GM23248 (cell line): ENCODE measurements around the gene BCL2L12. TPM values are rescaled to one million over a fixed set of nuclear protein-coding genes. Genes with fewer than 3 reads are reported as not detected.
"Not testable (repeated sequence)": the region's sequence is repeated elsewhere in the genome, so short reads cannot be mapped to it uniquely, and the experiment has no call there.

ENCODE experiments used
- DNase-seq: peaks from one replicate; pipeline ENCODE4 v3.0.0-alpha.2; 2015
- H2AFZ ChIP-seq: fragments of 200-600 bp; sonication (generic); 2 replicates; pipeline ENCODE4 v1.6.1; 2016; ENCODE audit warnings: antibody characterized with exemption
- H3F3A ChIP-seq: fragments of 200-600 bp; sonication (generic); 2 replicates; pipeline ENCODE4 v1.6.1; 2016; ENCODE audit warnings: mild to moderate bottlenecking, antibody characterized with exemption, mixed run types; ENCODE audit not compliant: insufficient read depth
- H3K27ac ChIP-seq: fragments of 200-600 bp; sonication (generic); 2 replicates; pipeline ENCODE4 v1.5.1; 2016; ENCODE audit warnings: mild to moderate bottlenecking
- H3K27me3 ChIP-seq: fragments of 200-600 bp; sonication (generic); replicated peaks from 2 replicates; pipeline ENCODE4 v1.6.1; 2016; ENCODE audit warnings: mild to moderate bottlenecking; ENCODE audit not compliant: insufficient read depth
- H3K36me3 ChIP-seq: fragments of 200-600 bp; sonication (generic); 2 replicates; pipeline ENCODE4 v1.6.1; 2016; ENCODE audit warnings: low read depth, mild to moderate bottlenecking
- H3K4me1 ChIP-seq: fragments of 200-600 bp; sonication (generic); 2 replicates; pipeline ENCODE4 v1.6.1; 2016; ENCODE audit warnings: mild to moderate bottlenecking; ENCODE audit not compliant: insufficient read depth
- H3K4me2 ChIP-seq: fragments of 200-600 bp; sonication (generic); one replicate; pipeline ENCODE4 v1.6.1; 2016; ENCODE audit warnings: mild to moderate bottlenecking; ENCODE audit not compliant: unreplicated experiment
- H3K4me3 ChIP-seq: fragments of 200-600 bp; sonication (generic); 2 replicates; pipeline ENCODE4 v1.5.1; 2016; ENCODE audit warnings: mild to moderate bottlenecking
- H3K79me2 ChIP-seq: fragments of 200-600 bp; sonication (generic); 2 replicates; pipeline ENCODE4 v1.6.1; 2016; ENCODE audit warnings: mild to moderate bottlenecking; ENCODE audit not compliant: insufficient read depth
- H3K9ac ChIP-seq: fragments of 200-600 bp; sonication (generic); 2 replicates; pipeline ENCODE4 v1.6.1; 2016; ENCODE audit warnings: mild to moderate bottlenecking
- H3K9me2 ChIP-seq: fragments of 200-600 bp; sonication (generic); 2 replicates; pipeline ENCODE4 v1.6.1; 2016; ENCODE audit warnings: mixed run types, mild to moderate bottlenecking, moderate library complexity; ENCODE audit not compliant: insufficient read depth
- H3K9me3 ChIP-seq: fragments of 200-600 bp; sonication (generic); one replicate; pipeline ENCODE4 v1.6.1; 2017; ENCODE audit warnings: low read depth
- H4K20me1 ChIP-seq: fragments of 200-600 bp; sonication (generic); 2 replicates; pipeline ENCODE4 v1.6.0; 2016; ENCODE audit not compliant: insufficient read depth
- EZH2 ChIP-seq: fragments of 200-600 bp; sonication (generic); IDR thresholded peaks from 2 replicates; pipeline ENCODE4 v1.6.1; 2018; ENCODE audit warnings: antibody characterized with exemption, mild to moderate bottlenecking; ENCODE audit not compliant: insufficient read depth, poor library complexity, severe bottlenecking
- EZH2phosphoT487 ChIP-seq: fragments of 200-600 bp; sonication (generic); IDR thresholded peaks from 2 replicates; pipeline ENCODE4 v1.6.1; 2018; ENCODE audit warnings: antibody characterized with exemption, moderate library complexity, mild to moderate bottlenecking, low read depth; ENCODE audit not compliant: insufficient read depth
- WGBS, 2 experiments: methylation state at CpG; one replicate each; pipeline ENCODE4 v1.1.6; 2015 to 2017; ENCODE audit warnings: low lambda C conversion rate in 2 of 2, low coverage in 1 of 2; ENCODE audit errors: missing lambda C conversion rate in 2 of 2; 5-methylcytosine and 5-hydroxymethylcytosine counted together
- in situ Hi-C: fragments of 300-500 bp; cut with MboI; formaldehyde crosslinking; loops from 2 replicates; pipeline ENCODE4 v1.15.0; 2020
- polyA plus RNA-seq: library from polyadenylated mRNA; unstranded; fragments of >200 nt; fragmentation: Nextera tagmentation; extraction: Ambion mirVana; gene quantifications from 2 replicates; pipeline ENCODE4 v1.2.1, GENCODE V29; 2016
- total RNA-seq: library from RNA; depleted of rRNA; stranded (reverse); fragments of >200 nt; shearing (Covaris generic); gene quantifications from 2 replicates; pipeline ENCODE4 v1.2.3, GENCODE V29; 2014

Gene BCL2L12
- total and polyA plus RNA-seq, 2 experiments from 2014 or later: 9.5 to 16.6 TPM

GRCh38 chr19:49631610-49632192 is 34.0 kb upstream of the BCL2L12 start:
- in situ Hi-C loops: no loop called here
- H3K9me3 ChIP-seq: no peaks in the 10 kb centered on the region
- no peak overlapping the region for H3K4me3 ChIP-seq
- no peaks in the 10 kb centered on the region for H4K20me1 ChIP-seq
- peaks cover 9% of the 10 kb centered on the region for H3K4me1 ChIP-seq
- no peaks in the 10 kb centered on the region for H3K79me2 ChIP-seq
- no peak overlapping the region for H3K4me2 ChIP-seq
- H3F3A ChIP-seq: peaks cover 39% of the 10 kb centered on the region
- TF ChIP-seq EZH2phosphoT487: no peak
- no peak for TF ChIP-seq EZH2
- no peaks in the 10 kb centered on the region for H3K27me3 ChIP-seq
- no peak overlapping the region for H3K27ac ChIP-seq
- no peaks in the 10 kb centered on the region for H3K9me2 ChIP-seq
- no peak for DNase-seq
- H3K36me3 ChIP-seq: peaks cover 7% of the 10 kb centered on the region; the same call in 1 of the 2 replicates
- no peak overlapping the region for H2AFZ ChIP-seq
- 74 to 76% methylated on average over 19 of the region's 19 CpGs for WGBS, 2 experiments
- no peak overlapping the region for H3K9ac ChIP-seq

DNA sequence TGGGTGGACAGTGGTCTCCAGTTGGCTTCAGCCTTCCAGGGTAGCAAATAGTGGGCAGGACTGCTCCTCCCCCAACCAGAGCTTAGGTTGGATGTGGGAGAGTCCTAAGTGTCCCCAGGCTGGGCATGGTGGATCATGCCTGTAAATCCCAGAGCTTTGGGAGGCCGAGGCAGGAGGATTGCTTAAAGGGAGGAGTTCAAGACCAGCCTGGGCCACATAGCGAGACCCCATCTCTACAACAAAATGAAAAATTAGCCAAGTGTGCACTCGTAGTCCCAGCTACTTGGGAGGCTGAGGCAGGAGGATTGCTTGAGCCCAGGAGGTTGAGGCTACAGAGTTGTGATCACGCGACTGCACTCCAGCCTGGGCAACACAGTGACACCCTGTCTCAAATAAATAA is 33.2 kb upstream of the BCL2L12 start:
- WGBS, 2 experiments: 88 to 92% methylated on average over 5 of the region's 5 CpGs
- Histone ChIP-seq H3K79me2 (peaks cover 3% of the 10 kb centered on the region), H3K27me3 (no peaks in the 10 kb centered on the region), H3K36me3 (peaks cover 7% of the 10 kb centered on the region; the same call in 1 of the 2 replicates), H3K27ac (no peak overlapping the region), H3K9me2 (no peaks in the 10 kb centered on the region), H2AFZ (no peak overlapping the region), H3K4me2 (no peak overlapping the region), H3K9me3 (no peaks in the 10 kb centered on the region), H4K20me1 (no peaks in the 10 kb centered on the region), H3K4me3 (no peak overlapping the region), H3K9ac (no peak overlapping the region), H3K4me1 (peaks cover 9% of the 10 kb centered on the region), H3F3A (peaks cover 39% of the 10 kb centered on the region)
- in situ Hi-C loops: no loop called here
- TF ChIP-seq EZH2 (no peak), EZH2phosphoT487 (no peak)
- no peak for DNase-seq

GRCh38 chr19:49633273-49633672 is 32.5 kb upstream of the BCL2L12 start:
- H3K4me2 ChIP-seq, H3K4me1 ChIP-seq, H4K20me1 ChIP-seq, H3K9me2 ChIP-seq, in situ Hi-C loops, H3K9ac ChIP-seq, H3K27ac ChIP-seq, H3K79me2 ChIP-seq, H2AFZ ChIP-seq, H3K9me3 ChIP-seq, H3K27me3 ChIP-seq, H3K4me3 ChIP-seq, H3K36me3 ChIP-seq: not testable (repeated sequence)
- peaks cover 39% of the 10 kb centered on the region for H3F3A ChIP-seq
- peak; percentile 18 for DNase-seq
- 39 to 43% methylated on average over 9 of the region's 9 CpGs for WGBS, 2 experiments

GRCh38 chr19:49635530-49636232 is 30.1 kb upstream of the BCL2L12 start:
- WGBS, 2 experiments: 61 to 68% methylated on average over 15 to 24 of the region's 24 CpGs
- H3K4me1 ChIP-seq: peaks cover 4% of the 10 kb centered on the region
- H3K36me3 ChIP-seq: peaks cover 7% of the 10 kb centered on the region; the same call in 1 of the 2 replicates
- H3K79me2 ChIP-seq: peaks cover 24% of the 10 kb centered on the region
- H3K4me3 ChIP-seq: no peak overlapping the region
- H3K9ac ChIP-seq: no peak overlapping the region
- peaks cover 24% of the 10 kb centered on the region for H3F3A ChIP-seq
- no peaks in the 10 kb centered on the region for H3K9me2 ChIP-seq
- H4K20me1 ChIP-seq: no peaks in the 10 kb centered on the region
- H3K27ac ChIP-seq: no peak overlapping the region
- H3K9me3 ChIP-seq: no peaks in the 10 kb centered on the region
- TF ChIP-seq EZH2 (no peak), EZH2phosphoT487 (no peak)
- no peak overlapping the region for H2AFZ ChIP-seq
- no peaks in the 10 kb centered on the region for H3K27me3 ChIP-seq
- in situ Hi-C loops: no loop called here
- no peak overlapping the region for H3K4me2 ChIP-seq
- DNase-seq: peak; percentile 43
